Measurements from ENCODE around the gene CDIP1.

Gene CDIP1

DNA sequence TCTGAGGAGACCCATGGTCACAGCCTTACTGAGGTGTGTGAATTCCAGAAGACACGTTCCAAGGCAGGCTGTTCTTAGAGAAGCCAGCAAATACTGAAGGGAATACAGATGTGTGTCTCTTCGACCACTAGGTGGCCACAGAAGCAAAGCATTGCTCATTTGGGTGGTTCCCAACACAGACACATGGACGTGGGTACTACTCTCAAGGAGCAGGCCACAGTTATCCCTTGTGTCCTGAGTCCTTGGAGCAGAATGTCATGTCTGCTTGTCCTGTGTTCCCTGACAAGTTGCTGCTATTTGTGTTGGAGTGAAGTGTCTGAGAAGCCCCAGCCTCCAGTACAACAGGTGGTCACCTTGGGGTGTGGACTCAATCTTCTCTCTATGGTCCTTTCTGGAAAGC lies 32.1 kb downstream of the CDIP1 start:
- no peaks in the 10 kb centered on the region for H4K20me1 ChIP-seq (ENCODE audit: insufficient read depth, low read length, poor library complexity, severe bottlenecking)
- no peak overlapping the region for H3K4me2 ChIP-seq (ENCODE audit: low read depth, low read length, poor library complexity, severe bottlenecking)
- no peaks in the 10 kb centered on the region for H3K9me2 ChIP-seq (replicated peaks; ENCODE audit: low read depth, low read length)
- H3K36me3 ChIP-seq (ENCODE audit: insufficient read depth, low read length) = peaks cover 27% of the 10 kb centered on the region; the same call in 1 of the 2 replicates
- no peak overlapping the region for H2AFZ ChIP-seq (ENCODE audit: low read length)
- TF ChIP-seq, protein P1, sequence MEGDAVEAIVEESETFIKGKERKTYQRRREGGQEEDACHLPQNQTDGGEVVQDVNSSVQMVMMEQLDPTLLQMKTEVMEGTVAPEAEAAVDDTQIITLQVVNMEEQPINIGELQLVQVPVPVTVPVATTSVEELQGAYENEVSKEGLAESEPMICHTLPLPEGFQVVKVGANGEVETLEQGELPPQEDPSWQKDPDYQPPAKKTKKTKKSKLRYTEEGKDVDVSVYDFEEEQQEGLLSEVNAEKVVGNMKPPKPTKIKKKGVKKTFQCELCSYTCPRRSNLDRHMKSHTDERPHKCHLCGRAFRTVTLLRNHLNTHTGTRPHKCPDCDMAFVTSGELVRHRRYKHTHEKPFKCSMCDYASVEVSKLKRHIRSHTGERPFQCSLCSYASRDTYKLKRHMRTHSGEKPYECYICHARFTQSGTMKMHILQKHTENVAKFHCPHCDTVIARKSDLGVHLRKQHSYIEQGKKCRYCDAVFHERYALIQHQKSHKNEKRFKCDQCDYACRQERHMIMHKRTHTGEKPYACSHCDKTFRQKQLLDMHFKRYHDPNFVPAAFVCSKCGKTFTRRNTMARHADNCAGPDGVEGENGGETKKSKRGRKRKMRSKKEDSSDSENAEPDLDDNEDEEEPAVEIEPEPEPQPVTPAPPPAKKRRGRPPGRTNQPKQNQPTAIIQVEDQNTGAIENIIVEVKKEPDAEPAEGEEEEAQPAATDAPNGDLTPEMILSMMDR (conservative IDR thresholded peaks at IDR 0.05; ENCODE audit: low read length) = peak; percentile 61
- no peak for TF ChIP-seq EZH2phosphoT487 (IDR thresholded peaks at IDR 0.05; ENCODE audit: borderline replicate concordance)
- H3K4me3 ChIP-seq (ENCODE audit: low read length, poor library complexity, severe bottlenecking) = no peak overlapping the region
- no peaks in the 10 kb centered on the region for H3K9me3 ChIP-seq (ENCODE audit: insufficient read depth, low read depth, low read length)
- no peaks in the 10 kb centered on the region for H3K27me3 ChIP-seq (ENCODE audit: insufficient read depth, low read length, poor library complexity, severe bottlenecking)
- H3K4me1 ChIP-seq (ENCODE audit: insufficient read depth, low read length, poor library complexity, severe bottlenecking) = no peaks in the 10 kb centered on the region
- no peaks in the 10 kb centered on the region; the same call in 1 of the 2 replicates for H3K79me2 ChIP-seq (ENCODE audit: insufficient read depth, low read length)
- no peak overlapping the region for H3K9ac ChIP-seq (ENCODE audit: low read depth, low read length, poor library complexity, severe bottlenecking)
- H3F3A ChIP-seq (ENCODE audit: low read depth) = no peaks in the 10 kb centered on the region

DNA sequence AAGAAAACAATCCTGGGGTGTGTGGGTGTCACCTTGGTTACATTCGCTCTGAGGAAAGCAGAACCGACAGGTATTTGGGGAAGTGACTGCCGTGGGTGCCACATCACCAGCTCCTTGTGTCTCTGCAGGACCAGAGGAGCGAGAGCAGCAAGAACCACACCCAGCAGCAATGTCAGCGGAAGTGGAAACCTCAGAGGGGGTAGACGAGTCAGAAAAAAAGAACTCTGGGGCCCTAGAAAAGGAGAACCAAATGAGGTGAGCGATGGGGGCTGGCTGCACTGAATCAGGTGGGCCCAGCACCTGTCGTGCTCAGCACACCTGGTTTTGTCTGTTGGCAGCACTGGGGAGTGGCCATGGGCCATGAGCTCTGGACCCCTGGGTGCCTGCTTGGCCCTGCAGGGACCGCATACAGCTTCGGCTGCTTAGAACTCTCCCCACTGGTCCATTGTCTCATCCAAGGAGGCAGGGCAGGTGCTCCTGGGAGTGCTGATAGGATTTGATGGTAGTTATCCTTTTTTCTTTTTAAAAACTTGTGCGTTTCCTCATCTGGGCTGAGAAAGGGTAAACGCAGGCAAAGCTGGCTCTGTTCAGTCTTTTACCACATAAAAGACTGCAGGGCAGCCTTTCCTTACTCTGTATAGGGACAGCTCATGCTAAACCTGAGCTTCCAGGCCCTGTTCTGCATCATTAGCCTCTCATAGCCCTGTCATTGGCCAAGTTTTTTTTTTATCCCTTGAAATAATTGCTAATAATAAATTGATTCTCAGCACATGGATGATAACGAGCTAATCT lies 33.0 kb downstream of the CDIP1 start:
- TF ChIP-seq, protein P1 (conservative IDR thresholded peaks at IDR 0.05; ENCODE audit: low read length) = no peak
- TF ChIP-seq EZH2phosphoT487 (IDR thresholded peaks at IDR 0.05; ENCODE audit: borderline replicate concordance) = no peak
- H3K9me2 ChIP-seq (replicated peaks; ENCODE audit: low read depth, low read length) = no peaks in the 10 kb centered on the region
- H3K27me3 ChIP-seq (ENCODE audit: insufficient read depth, low read length, poor library complexity, severe bottlenecking) = no peaks in the 10 kb centered on the region
- H4K20me1 ChIP-seq (ENCODE audit: insufficient read depth, low read length, poor library complexity, severe bottlenecking) = no peaks in the 10 kb centered on the region
- H3K36me3 ChIP-seq (ENCODE audit: insufficient read depth, low read length) = peaks cover 22% of the 10 kb centered on the region; the same call in 1 of the 2 replicates
- H3K9ac ChIP-seq (ENCODE audit: low read depth, low read length, poor library complexity, severe bottlenecking) = no peak overlapping the region
- no peak overlapping the region for H2AFZ ChIP-seq (ENCODE audit: low read length)
- H3K4me3 ChIP-seq (ENCODE audit: low read length, poor library complexity, severe bottlenecking) = no peak overlapping the region
- peaks cover 5% of the 10 kb centered on the region; the same call in 1 of the 2 replicates for H3K79me2 ChIP-seq (ENCODE audit: insufficient read depth, low read length)
- no peak overlapping the region for H3K4me2 ChIP-seq (ENCODE audit: low read depth, low read length, poor library complexity, severe bottlenecking)
- H3F3A ChIP-seq (ENCODE audit: low read depth) = no peaks in the 10 kb centered on the region
- H3K9me3 ChIP-seq (ENCODE audit: insufficient read depth, low read depth, low read length) = no peaks in the 10 kb centered on the region
- H3K4me1 ChIP-seq (ENCODE audit: insufficient read depth, low read length, poor library complexity, severe bottlenecking) = no peaks in the 10 kb centered on the region

DNA sequence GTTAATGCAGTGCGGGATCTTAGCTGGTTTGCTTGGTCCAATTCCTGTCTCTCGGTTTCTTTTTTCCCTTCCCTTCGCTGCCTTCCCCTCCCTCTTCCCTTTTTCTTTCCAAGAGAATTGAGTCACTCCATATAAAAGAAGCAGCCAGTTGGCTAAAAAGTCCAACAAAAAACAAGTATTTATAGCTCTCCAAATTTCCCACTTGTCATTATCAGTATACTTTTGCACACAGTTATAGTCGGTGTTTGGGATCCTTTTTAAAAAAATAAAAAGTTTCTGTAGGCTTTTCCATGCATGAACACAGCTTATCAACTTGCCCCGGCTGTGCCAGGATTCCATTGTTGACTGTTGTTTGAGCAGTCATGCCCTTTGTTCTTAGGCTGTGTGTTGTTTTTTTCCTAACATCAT lies 37.5 kb downstream of the CDIP1 start:
- H3K4me1 ChIP-seq (ENCODE audit: insufficient read depth, low read length, poor library complexity, severe bottlenecking) = no peaks in the 10 kb centered on the region
- no peaks in the 10 kb centered on the region for H4K20me1 ChIP-seq (ENCODE audit: insufficient read depth, low read length, poor library complexity, severe bottlenecking)
- H2AFZ ChIP-seq (ENCODE audit: low read length) = no peak overlapping the region
- H3K27me3 ChIP-seq (ENCODE audit: insufficient read depth, low read length, poor library complexity, severe bottlenecking) = no peaks in the 10 kb centered on the region
- H3K9ac ChIP-seq (ENCODE audit: low read depth, low read length, poor library complexity, severe bottlenecking) = no peak overlapping the region
- H3K79me2 ChIP-seq (ENCODE audit: insufficient read depth, low read length) = peaks cover 5% of the 10 kb centered on the region; the same call in 1 of the 2 replicates
- no peak for TF ChIP-seq EZH2phosphoT487 (IDR thresholded peaks at IDR 0.05; ENCODE audit: borderline replicate concordance)
- TF ChIP-seq, protein P1 (conservative IDR thresholded peaks at IDR 0.05; ENCODE audit: low read length) = no peak
- no peak overlapping the region for H3K4me3 ChIP-seq (ENCODE audit: low read length, poor library complexity, severe bottlenecking)
- H3K9me2 ChIP-seq (replicated peaks; ENCODE audit: low read depth, low read length) = no peaks in the 10 kb centered on the region
- H3F3A ChIP-seq (ENCODE audit: low read depth) = no peaks in the 10 kb centered on the region
- H3K9me3 ChIP-seq (ENCODE audit: insufficient read depth, low read depth, low read length) = no peaks in the 10 kb centered on the region
- H3K36me3 ChIP-seq (ENCODE audit: insufficient read depth, low read length) = no peaks in the 10 kb centered on the region; the same call in 1 of the 2 replicates
- no peak overlapping the region for H3K4me2 ChIP-seq (ENCODE audit: low read depth, low read length, poor library complexity, severe bottlenecking)
